ENCODE measurements around the gene LEMD2.

Gene LEMD2

GRCh38 chr6:33778444-33779121 lies 10.3 kb downstream of the LEMD2 start:
- TF ChIP-seq CTCF (IDR thresholded peaks at IDR 0.05; ENCODE audit: low read depth, low read length), result no peak
- H3K4me3 ChIP-seq (ENCODE audit: low read depth, low read length), result no peak overlapping the region

- no peak for TF ChIP-seq CTCF (IDR thresholded peaks at IDR 0.05; ENCODE audit: low read depth, low read length)
- no peak overlapping the region for H3K4me3 ChIP-seq (ENCODE audit: low read depth, low read length)
These were observed 11.2 kb downstream of the LEMD2 start for GRCh38 chr6:33777398-33778388.

GRCh38 chr6:33776764-33777163 lies 12.2 kb downstream of the LEMD2 start:
- TF ChIP-seq CTCF (IDR thresholded peaks at IDR 0.05; ENCODE audit: low read depth, low read length), result no peak
- no peak overlapping the region for H3K4me3 ChIP-seq (ENCODE audit: low read depth, low read length)

GRCh38 chr6:33776186-33776585 lies 12.7 kb downstream of the LEMD2 start:
- H3K4me3 ChIP-seq (ENCODE audit: low read depth, low read length), result no peak overlapping the region
- TF ChIP-seq CTCF (IDR thresholded peaks at IDR 0.05; ENCODE audit: low read depth, low read length), result no peak

- no peak for TF ChIP-seq CTCF (IDR thresholded peaks at IDR 0.05; ENCODE audit: low read depth, low read length)
- H3K4me3 ChIP-seq (ENCODE audit: low read depth, low read length), result no peak overlapping the region
These were observed 14.2 kb downstream of the LEMD2 start for GRCh38 chr6:33774774-33775173.

- TF ChIP-seq CTCF (IDR thresholded peaks at IDR 0.05; ENCODE audit: low read depth, low read length), result no peak
These were observed 15.9 kb downstream of the LEMD2 start for GRCh38 chr6:33772902-33773472.

More at GRCh38 chr6:33772902-33773472, 15.9 kb downstream of the LEMD2 start:
- no peak overlapping the region for H3K4me3 ChIP-seq (ENCODE audit: low read depth, low read length)

Data from WI38 (cell line).